MM.1S (cell line): ENCODE measurements around the gene OVOL2.

Experiments
- DNase-seq: peaks from one replicate; pipeline ENCODE4 v3.0.0-alpha.2; 2015
- H2AFZ ChIP-seq: fragments of 300-600 bp; sonication (generic); 2 replicates; pipeline ENCODE4 v1.6.0; 2016; ENCODE audit warnings: antibody characterized with exemption, low read length
- H3F3A ChIP-seq: fragments of 300-600 bp; sonication (generic); 2 replicates; pipeline ENCODE4 v1.6.1; 2016; ENCODE audit warnings: mild to moderate bottlenecking, antibody characterized with exemption, low read length, moderate library complexity, mixed read lengths; ENCODE audit not compliant: insufficient read depth
- H3K27ac ChIP-seq: fragments of 300-600 bp; sonication (generic); 2 replicates; pipeline ENCODE4 v1.5.1; 2016; ENCODE audit warnings: mild to moderate bottlenecking, low read length
- H3K27me3 ChIP-seq: fragments of 300-600 bp; sonication (generic); replicated peaks from 2 replicates; pipeline ENCODE4 v1.6.0; 2016; ENCODE audit warnings: low read length; ENCODE audit not compliant: insufficient read depth
- H3K36me3 ChIP-seq: fragments of 300-600 bp; sonication (generic); replicated peaks from 2 replicates; pipeline ENCODE4 v1.6.1; 2016; ENCODE audit warnings: mild to moderate bottlenecking, low read length, mixed read lengths; ENCODE audit not compliant: insufficient read depth
- H3K4me1 ChIP-seq: fragments of 300-600 bp; sonication (generic); 2 replicates; pipeline ENCODE4 v1.6.1; 2016; ENCODE audit warnings: low read length, mixed read lengths
- H3K4me2 ChIP-seq: fragments of 300-600 bp; sonication (generic); 2 replicates; pipeline ENCODE4 v1.6.0; 2016; ENCODE audit warnings: low read depth, low read length
- H3K4me3 ChIP-seq: fragments of 300-600 bp; sonication (generic); 2 replicates; pipeline ENCODE4 v1.5.1; 2016; ENCODE audit warnings: low read length, mixed read lengths
- H3K79me2 ChIP-seq: fragments of 300-600 bp; sonication (generic); 2 replicates; pipeline ENCODE4 v1.6.1; 2016; ENCODE audit warnings: mixed run types, low read length, mixed read lengths
- H3K9ac ChIP-seq: fragments of 300-600 bp; sonication (generic); 2 replicates; pipeline ENCODE4 v1.6.1; 2016; ENCODE audit warnings: low read length, mixed read lengths
- H3K9me2 ChIP-seq: fragments of 300-600 bp; sonication (generic); replicated peaks from 2 replicates; pipeline ENCODE4 v1.6.1; 2016; ENCODE audit warnings: mild to moderate bottlenecking, low read length, mixed read lengths; ENCODE audit not compliant: insufficient read depth
- H3K9me3 ChIP-seq: fragments of 300-600 bp; sonication (generic); replicated peaks from 2 replicates; pipeline ENCODE4 v1.6.1; 2016; ENCODE audit warnings: mild to moderate bottlenecking, low read length, mixed read lengths; ENCODE audit not compliant: insufficient read depth
- H4K20me1 ChIP-seq: fragments of 300-600 bp; sonication (generic); 2 replicates; pipeline ENCODE4 v1.6.1; 2016; ENCODE audit warnings: mild to moderate bottlenecking, low read length, moderate library complexity, mixed read lengths; ENCODE audit not compliant: insufficient read depth
- CTCF ChIP-seq: fragments of 300-600 bp; sonication (generic); IDR thresholded peaks from 2 replicates; pipeline ENCODE4 v1.5.1; 2016; ENCODE audit warnings: antibody characterized with exemption, low read length, mixed read lengths
- EZH2 ChIP-seq: fragments of 300-600 bp; sonication (generic); optimal IDR thresholded peaks from 2 replicates; pipeline ENCODE3; 2017; ENCODE audit warnings: low read depth, mild to moderate bottlenecking, antibody characterized with exemption, low read length, mixed read lengths
- EZH2phosphoT487 ChIP-seq: fragments of 300-600 bp; sonication (generic); IDR thresholded peaks from 2 replicates; pipeline ENCODE4 v1.6.1; 2018; ENCODE audit warnings: antibody characterized with exemption, low read length

The OVOL2 gene

GRCh38 chr20:18056174-18057100 is 1.3 kb downstream of the OVOL2 start:
- peak; percentile 68 for DNase-seq
- Histone ChIP-seq H4K20me1 (no peaks in the 10 kb centered on the region), H3K9ac (peak overlapping the region; percentile 74), H3K9me2 (no peaks in the 10 kb centered on the region), H3K9me3 (no peaks in the 10 kb centered on the region), H3K27ac (peak overlapping the region; percentile 67; the same call in 1 of the 2 replicates), H3K4me1 (peaks cover 13% of the 10 kb centered on the region), H3K79me2 (peaks cover 24% of the 10 kb centered on the region), H3F3A (peaks cover 14% of the 10 kb centered on the region), H2AFZ (peak overlapping the region; percentile 99), H3K36me3 (no peaks in the 10 kb centered on the region), H3K4me2 (peak overlapping the region; percentile 93), H3K27me3 (peaks cover 8% of the 10 kb centered on the region), H3K4me3 (peak overlapping the region; percentile 86)
- TF ChIP-seq EZH2phosphoT487, result no peak
- TF ChIP-seq CTCF, result no peak
- no peak for TF ChIP-seq EZH2

GRCh38 chr20:18055261-18055660 is 2.5 kb downstream of the OVOL2 start:
- Histone ChIP-seq H3K4me3 (peak overlapping the region; percentile 64), H3K4me2 (peak overlapping the region; percentile 83), H3K27ac (no peak overlapping the region), H3K4me1 (peaks cover 13% of the 10 kb centered on the region), H3K27me3 (peaks cover 8% of the 10 kb centered on the region), H3K9me3 (no peaks in the 10 kb centered on the region), H3K9me2 (no peaks in the 10 kb centered on the region), H4K20me1 (no peaks in the 10 kb centered on the region), H3K9ac (no peak overlapping the region; the same call in 1 of the 2 replicates), H2AFZ (no peak overlapping the region), H3F3A (peaks cover 14% of the 10 kb centered on the region), H3K36me3 (no peaks in the 10 kb centered on the region), H3K79me2 (peaks cover 24% of the 10 kb centered on the region)
- DNase-seq, result peak; percentile 49
- no peak for TF ChIP-seq EZH2
- TF ChIP-seq EZH2phosphoT487, result no peak
- no peak for TF ChIP-seq CTCF

GRCh38 chr20:18052856-18053255 is 4.9 kb downstream of the OVOL2 start:
- Histone ChIP-seq H3K4me1 (peaks cover 10% of the 10 kb centered on the region), H3K27me3 (no peaks in the 10 kb centered on the region), H3K36me3 (no peaks in the 10 kb centered on the region), H3K9ac (no peak overlapping the region), H3K79me2 (peaks cover 30% of the 10 kb centered on the region), H3K9me2 (no peaks in the 10 kb centered on the region), H4K20me1 (no peaks in the 10 kb centered on the region), H3K4me2 (no peak overlapping the region), H2AFZ (no peak overlapping the region), H3F3A (peaks cover 14% of the 10 kb centered on the region), H3K27ac (no peak overlapping the region), H3K9me3 (no peaks in the 10 kb centered on the region), H3K4me3 (no peak overlapping the region)
- DNase-seq, result no peak
- no peak for TF ChIP-seq CTCF
- no peak for TF ChIP-seq EZH2phosphoT487
- TF ChIP-seq EZH2, result no peak
